ENCODE data around the gene PLCB3. TPM values are rescaled to one million over a fixed set of nuclear protein-coding genes. Genes with fewer than 3 reads are reported as not detected.

PLCB3 gene
- total and polyA plus RNA-seq, 2 of the 13 experiments (the other 11 are each of a cell fraction or from before 2014, with no cell fraction given): 7.5 to 13.8 TPM

- no peak for TF ChIP-seq ZNF280D (CRISPR knock-in tag; IDR thresholded peaks at IDR 0.05)
- TF ChIP-seq CERS6 (CRISPR knock-in tag; IDR thresholded peaks at IDR 0.05): no peak
- no peak for TF ChIP-seq HOMEZ (CRISPR knock-in tag; IDR thresholded peaks at IDR 0.05; ENCODE audit: low read depth)
- TF ChIP-seq TBX3 (IDR thresholded peaks at IDR 0.05; ENCODE audit: borderline replicate concordance): 0 out of 2 replicates have a peak, but pooled peaks have one; percentile 55
- TF ChIP-seq CBFB (CRISPR knock-in tag; IDR thresholded peaks at IDR 0.05): no peak
- TF ChIP-seq BHLHE40 (IDR thresholded peaks at IDR 0.05; ENCODE audit: low read length): peak; percentile 24; the same call in 1 of the 2 replicates
- no peak for TF ChIP-seq IRF9 (CRISPR knock-in tag; IDR thresholded peaks at IDR 0.05; ENCODE audit: borderline replicate concordance)
- TF ChIP-seq KLF12 (CRISPR knock-in tag; IDR thresholded peaks at IDR 0.05; ENCODE audit: borderline replicate concordance): peak; percentile 77
- 0 out of 2 replicates have a peak, but pooled peaks have one; percentile 47 for TF ChIP-seq E2F5 (CRISPR knock-in tag; conservative IDR thresholded peaks at IDR 0.05)
- TF ChIP-seq NKX3-1 (CRISPR knock-in tag; IDR thresholded peaks at IDR 0.05): 0 out of 2 replicates have a peak, but pooled peaks have one; percentile 24
- TF ChIP-seq SIN3B (IDR thresholded peaks at IDR 0.05; ENCODE audit: low read length): no peak
- TF ChIP-seq MAZ (IDR thresholded peaks at IDR 0.05; ENCODE audit: borderline replicate concordance, low read depth, low read length): no peak
- TF ChIP-seq MAZ (CRISPR knock-in tag; IDR thresholded peaks at IDR 0.05; ENCODE audit: low read depth): peak; percentile 64
- no peak for TF ChIP-seq ZFP36L1 (CRISPR knock-in tag; IDR thresholded peaks at IDR 0.05)
- TF ChIP-seq RBAK (CRISPR knock-in tag; IDR thresholded peaks at IDR 0.05): no peak
- TF ChIP-seq ZNF326 (CRISPR knock-in tag; IDR thresholded peaks at IDR 0.05; ENCODE audit: borderline replicate concordance): no peak
- no peak for TF ChIP-seq GMEB2 (CRISPR knock-in tag; IDR thresholded peaks at IDR 0.05; ENCODE audit: low read depth)
- peak; percentile 95; the same call in 1 of the 2 replicates for TF ChIP-seq ZNF543 (CRISPR knock-in tag; IDR thresholded peaks at IDR 0.05)
- peak; percentile 46 for TF ChIP-seq KDM5B (CRISPR knock-in tag; IDR thresholded peaks at IDR 0.05; ENCODE audit: borderline replicate concordance)
- no peak; the same call in 1 of the 2 replicates for TF ChIP-seq ZNF552 (CRISPR knock-in tag; IDR thresholded peaks at IDR 0.05; ENCODE audit: borderline replicate concordance)
These were observed 66.8 kb downstream of the PLCB3 start, which contains the start of gene PRDX5 (continued) for GRCh38 chr11:64317961-64318765.
